PC-9 (cell line): ENCODE data around the gene TCEANC. TPM values are rescaled to one million over a fixed set of nuclear protein-coding genes. Genes with fewer than 3 reads are reported as not detected.
"Not testable (repeated sequence)": the region's sequence is repeated elsewhere in the genome, so short reads cannot be mapped to it uniquely, and the experiment has no call there.

Experiments
- BruUV-seq: library from RNA; stranded (reverse); fragments of 400-500 nt; replicated peaks from 2 replicates; lab custom pipeline; 2021; lab: Mats Ljungman, UMichigan
- CTCF ChIA-PET: fragments of 300-600 bp; sonication (Branson Sonifier 250); formaldehyde crosslinking; loops from one replicate; lab custom pipeline; 2022; ENCODE audit warnings: antibody characterized with exemption; lab: Charles Lee
- POLR2A ChIA-PET: fragments of 300-600 bp; sonication (Branson Sonifier 250); formaldehyde crosslinking; loops from one replicate; lab custom pipeline; 2022; ENCODE audit warnings: antibody characterized with exemption; ENCODE audit not compliant: unreplicated experiment; lab: Charles Lee
- DNase-seq, 2 experiments: peaks; one replicate each; pipeline versions ENCODE4 v3.0.0 to v3.0.0-alpha.2; 2015 to 2022; ENCODE audit warnings: mixed read lengths in 1 of 2
- H2AFZ ChIP-seq: fragments of 200-600 bp; sonication (generic); 2 replicates; pipeline ENCODE4 v1.8.1; 2017; ENCODE audit warnings: antibody characterized with exemption
- H3F3A ChIP-seq: fragments of 200-600 bp; sonication (generic); 2 replicates; pipeline ENCODE4 v1.8.1; 2017; ENCODE audit warnings: antibody characterized with exemption, mild to moderate bottlenecking, low read depth; ENCODE audit not compliant: insufficient read depth
- H3K27ac ChIP-seq: fragments of 200-600 bp; sonication (generic); 2 replicates; pipeline ENCODE4 v1.6.1; 2016; ENCODE audit warnings: mixed run types
- H3K27me3 ChIP-seq: fragments of 200-600 bp; sonication (generic); 2 replicates; pipeline ENCODE4 v1.6.1; 2016; ENCODE audit warnings: low read depth, mixed run types; ENCODE audit not compliant: insufficient read depth
- H3K36me3 ChIP-seq: fragments of 200-600 bp; sonication (generic); 2 replicates; pipeline ENCODE4 v1.6.1; 2016; ENCODE audit warnings: low read depth, mixed run types
- H3K4me1 ChIP-seq: fragments of 200-600 bp; sonication (generic); replicated peaks from 2 replicates; pipeline ENCODE4 v1.6.1; 2016; ENCODE audit warnings: mixed run types; ENCODE audit not compliant: insufficient read depth
- H3K4me2 ChIP-seq: fragments of 200-600 bp; sonication (generic); 2 replicates; pipeline ENCODE4 v1.6.1; 2017; ENCODE audit warnings: mixed run types
- H3K4me3 ChIP-seq: fragments of 200-600 bp; sonication (generic); 2 replicates; pipeline ENCODE4 v1.6.1; 2016; ENCODE audit warnings: mixed run types
- H3K79me2 ChIP-seq: fragments of 200-600 bp; sonication (generic); 2 replicates; pipeline ENCODE4 v1.6.1; 2017; ENCODE audit warnings: low read depth, mixed run types
- H3K9me2 ChIP-seq: fragments of 200-600 bp; sonication (generic); 2 replicates; pipeline ENCODE4 v1.8.1; 2017; ENCODE audit warnings: mild to moderate bottlenecking; ENCODE audit not compliant: insufficient read depth
- H3K9me3 ChIP-seq: fragments of 200-600 bp; sonication (generic); 2 replicates; pipeline ENCODE4 v1.8.1; 2016; ENCODE audit warnings: low read depth; ENCODE audit not compliant: insufficient read depth
- H4K20me1 ChIP-seq: fragments of 200-600 bp; sonication (generic); 2 replicates; pipeline ENCODE4 v1.8.1; 2017; ENCODE audit not compliant: insufficient read depth
- EZH2 ChIP-seq: fragments of 200-600 bp; sonication (generic); IDR thresholded peaks from 2 replicates; pipeline ENCODE4 v1.8.0; 2017; ENCODE audit warnings: antibody characterized with exemption, low read depth
- intact Hi-C: fragments of 100-400 bp; cut with micrococcal nuclease; formaldehyde crosslinking; loops from one replicate; pipeline ENCODE4 v1.10.0; 2022; ENCODE audit not compliant: unreplicated experiment
- total RNA-seq: library from RNA; stranded (reverse); gene quantifications from 2 replicates; pipeline ENCODE4 v1.2.3, GENCODE V29; 2021
- TF ChIP-seq, protein P1 (sequence below): fragments of 200-600 bp; sonication (generic); conservative IDR thresholded peaks from 2 replicates; pipeline ENCODE4 v1.6.1; 2017; ENCODE audit warnings: mixed run types, antibody characterized with exemption, mild to moderate bottlenecking, moderate library complexity

TCEANC gene
- total RNA-seq, 1 experiment from 2014 or later, result 0.96 TPM

DNA sequence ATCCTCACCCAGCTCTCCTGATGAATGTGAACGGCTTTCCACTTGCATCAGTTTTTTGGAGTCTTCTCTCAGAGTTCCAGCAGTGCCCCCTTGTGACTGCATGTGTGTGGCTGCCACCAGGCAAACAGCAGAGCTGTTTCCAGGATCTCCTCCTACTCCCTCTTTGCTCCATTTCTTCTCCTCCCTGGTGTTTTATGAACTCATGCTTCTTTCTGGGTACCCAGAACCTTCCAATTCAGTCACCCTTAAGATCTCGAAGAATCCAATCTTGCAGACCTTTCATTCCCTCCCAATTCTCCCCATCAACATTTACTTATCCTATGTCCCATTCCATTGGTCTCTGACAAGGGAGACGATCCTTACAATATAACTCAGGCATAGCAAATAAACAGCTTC, 6.8 kb upstream of the TCEANC start:
- no peaks in the 10 kb centered on the region for H3K9me2 ChIP-seq
- H2AFZ ChIP-seq, result no peak overlapping the region
- DNase-seq, result peak in 1 of 2 experiments; percentile 23
- no peak overlapping the region for H3K4me3 ChIP-seq
- no peaks in the 10 kb centered on the region; the same call in 1 of the 2 replicates for H3K4me1 ChIP-seq
- 0 out of 2 replicates have a peak overlapping the region, but pooled peaks have one; percentile 6 for H3K4me2 ChIP-seq
- CTCF ChIA-PET, result interaction anchor here (0.5 to 1.7 kb wide), 2 partner anchors 139 to 422 kb away, joined by 5 to 9 read pairs; no protein-coding TSS in a partner anchor
- no peak for TF ChIP-seq EZH2
- TF ChIP-seq, protein P1, sequence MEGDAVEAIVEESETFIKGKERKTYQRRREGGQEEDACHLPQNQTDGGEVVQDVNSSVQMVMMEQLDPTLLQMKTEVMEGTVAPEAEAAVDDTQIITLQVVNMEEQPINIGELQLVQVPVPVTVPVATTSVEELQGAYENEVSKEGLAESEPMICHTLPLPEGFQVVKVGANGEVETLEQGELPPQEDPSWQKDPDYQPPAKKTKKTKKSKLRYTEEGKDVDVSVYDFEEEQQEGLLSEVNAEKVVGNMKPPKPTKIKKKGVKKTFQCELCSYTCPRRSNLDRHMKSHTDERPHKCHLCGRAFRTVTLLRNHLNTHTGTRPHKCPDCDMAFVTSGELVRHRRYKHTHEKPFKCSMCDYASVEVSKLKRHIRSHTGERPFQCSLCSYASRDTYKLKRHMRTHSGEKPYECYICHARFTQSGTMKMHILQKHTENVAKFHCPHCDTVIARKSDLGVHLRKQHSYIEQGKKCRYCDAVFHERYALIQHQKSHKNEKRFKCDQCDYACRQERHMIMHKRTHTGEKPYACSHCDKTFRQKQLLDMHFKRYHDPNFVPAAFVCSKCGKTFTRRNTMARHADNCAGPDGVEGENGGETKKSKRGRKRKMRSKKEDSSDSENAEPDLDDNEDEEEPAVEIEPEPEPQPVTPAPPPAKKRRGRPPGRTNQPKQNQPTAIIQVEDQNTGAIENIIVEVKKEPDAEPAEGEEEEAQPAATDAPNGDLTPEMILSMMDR, result peak; percentile 65
- no peaks in the 10 kb centered on the region for H3K9me3 ChIP-seq
- no peaks in the 10 kb centered on the region for H3K79me2 ChIP-seq
- no peak overlapping the region for H3K27ac ChIP-seq
- no peaks in the 10 kb centered on the region for H3F3A ChIP-seq
- intact Hi-C loops, result loop anchor here (2.0 kb wide), 1 partner anchor 831 kb away; no protein-coding TSS in a partner anchor
- no peaks in the 10 kb centered on the region for H3K36me3 ChIP-seq
- no TSS peak for BruUV-seq
- no peaks in the 10 kb centered on the region for H4K20me1 ChIP-seq
- no peaks in the 10 kb centered on the region for H3K27me3 ChIP-seq
- POLR2A ChIA-PET, result no interaction called here

GRCh38 chrX:13647709-13648212, 5.2 kb upstream of the TCEANC start:
- Histone ChIP-seq H3K9me2 (no peaks in the 10 kb centered on the region), H3F3A (peaks cover 10% of the 10 kb centered on the region), H3K4me2 (no peak overlapping the region), H3K36me3 (no peaks in the 10 kb centered on the region), H4K20me1 (no peaks in the 10 kb centered on the region), H3K4me1 (peaks cover 9% of the 10 kb centered on the region; the same call in 1 of the 2 replicates), H3K79me2 (no peaks in the 10 kb centered on the region), H3K27me3 (no peaks in the 10 kb centered on the region), H3K9me3 (no peaks in the 10 kb centered on the region), H2AFZ (no peak overlapping the region), H3K4me3 (no peak overlapping the region), H3K27ac (no peak overlapping the region)
- POLR2A ChIA-PET, result no interaction called here
- no TSS peak for BruUV-seq
- CTCF ChIA-PET, result no interaction called here
- intact Hi-C loops, result loop anchor here (2.0 kb wide), 1 partner anchor 833 kb away; no protein-coding TSS in a partner anchor
- peak in 1 of 2 experiments; percentile 46 for DNase-seq
- TF ChIP-seq EZH2, result no peak
- TF ChIP-seq, protein P1, result no peak

DNA sequence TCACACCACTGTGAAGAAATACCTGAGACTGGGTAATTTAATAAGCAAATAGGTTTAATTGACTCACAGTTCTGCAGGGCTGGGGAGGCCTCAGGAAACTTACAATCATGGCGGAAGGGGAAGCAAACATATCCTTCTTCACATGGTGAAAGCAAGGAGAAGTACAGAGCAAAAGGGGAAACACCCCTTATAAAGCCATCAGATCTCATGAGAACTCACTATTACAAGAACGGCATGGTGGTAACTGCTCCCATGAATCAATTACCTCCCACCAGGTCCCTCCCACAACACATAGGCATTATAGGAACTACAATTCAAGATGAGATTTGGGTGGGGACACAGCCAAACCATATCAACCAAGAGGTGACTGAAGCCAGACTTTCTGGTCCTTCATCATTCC, 4.6 kb upstream of the TCEANC start:
- H3K4me1 ChIP-seq, H3K4me2 ChIP-seq, DNase-seq, H3K4me3 ChIP-seq, BruUV-seq, H3K27ac ChIP-seq, H4K20me1 ChIP-seq, H3K79me2 ChIP-seq, H3K36me3 ChIP-seq, H3K9me2 ChIP-seq, CTCF ChIA-PET, H3K9me3 ChIP-seq, H2AFZ ChIP-seq, POLR2A ChIA-PET, intact Hi-C loops, H3K27me3 ChIP-seq: not testable (repeated sequence)
- H3F3A ChIP-seq, result peaks cover 12% of the 10 kb centered on the region
